NCI-H748 (cell line): ENCODE results near the gene CSNK1A1L.

Experiments
- DNase-seq: peaks from one replicate; lab custom pipeline; 2025; ENCODE audit not compliant: unreplicated experiment; lab: John Stamatoyannopoulos, UW

CSNK1A1L gene

GRCh38 chr13:37107456-37107855, 2.0 kb upstream of the CSNK1A1L start:
- DNase-seq = no peak

GRCh38 chr13:37106642-37107041, 1.2 kb upstream of the CSNK1A1L start:
- DNase-seq = no peak

GRCh38 chr13:37102896-37103295, 2.6 kb downstream of the CSNK1A1L start:
- DNase-seq = no peak

- no peak for DNase-seq
Measured at GRCh38 chr13:37101201-37101600, 4.3 kb downstream of the CSNK1A1L start.

- DNase-seq = no peak
Measured at GRCh38 chr13:37100731-37101130, 4.7 kb downstream of the CSNK1A1L start.

- no peak for DNase-seq
Measured at GRCh38 chr13:37097076-37097475, 8.4 kb downstream of the CSNK1A1L start.

- DNase-seq = no peak
Measured at GRCh38 chr13:37094840-37095239, 10.6 kb downstream of the CSNK1A1L start.

- DNase-seq = no peak
Measured at GRCh38 chr13:37094099-37094498, 11.4 kb downstream of the CSNK1A1L start.

GRCh38 chr13:37091835-37092234, 13.6 kb downstream of the CSNK1A1L start:
- DNase-seq = no peak

- no peak for DNase-seq
Measured at GRCh38 chr13:37090912-37091311, 14.6 kb downstream of the CSNK1A1L start.

GRCh38 chr13:37089495-37089894, 16.0 kb downstream of the CSNK1A1L start:
- DNase-seq = no peak

- no peak for DNase-seq
Measured at GRCh38 chr13:37087486-37087885, 18.0 kb downstream of the CSNK1A1L start.

GRCh38 chr13:37085606-37086005, 19.9 kb downstream of the CSNK1A1L start:
- DNase-seq = no peak

GRCh38 chr13:37076818-37077217, 28.6 kb downstream of the CSNK1A1L start:
- DNase-seq = no peak

GRCh38 chr13:37075164-37075563, 30.3 kb downstream of the CSNK1A1L start:
- no peak for DNase-seq

GRCh38 chr13:37074703-37075102, 30.8 kb downstream of the CSNK1A1L start:
- DNase-seq = peak; percentile 59

GRCh38 chr13:37072024-37072423, 33.4 kb downstream of the CSNK1A1L start:
- DNase-seq = no peak

- no peak for DNase-seq
Measured at GRCh38 chr13:37070956-37071355, 34.5 kb downstream of the CSNK1A1L start.

- no peak for DNase-seq
Measured at GRCh38 chr13:37070145-37070695, 35.2 kb downstream of the CSNK1A1L start.

GRCh38 chr13:37069597-37070103, 35.8 kb downstream of the CSNK1A1L start:
- no peak for DNase-seq

GRCh38 chr13:37068962-37069361, 36.5 kb downstream of the CSNK1A1L start:
- DNase-seq = peak; percentile 11

- DNase-seq = no peak
Measured at GRCh38 chr13:37067874-37068273, 37.6 kb downstream of the CSNK1A1L start.

GRCh38 chr13:37065890-37066526, 39.5 kb downstream of the CSNK1A1L start:
- peak; percentile 21 for DNase-seq
